IMR-90 (cell line): ENCODE measurements around the gene MDM4. TPM values are rescaled to one million over a fixed set of nuclear protein-coding genes. Genes with fewer than 3 reads are reported as not detected.

Source experiments
- ATAC-seq: fragments of 200-7000 bp; cut with Tn5 transposase; 2 replicates; pipeline ENCODE4 v1.9.1; 2020; ENCODE audit warnings: low read depth, mild to moderate bottlenecking, moderate library complexity
- BruUV-seq: library from RNA; stranded (reverse); fragments of 400-500 nt; replicated peaks from 2 replicates; lab custom pipeline; 2021; lab: Mats Ljungman, UMichigan
- CTCF ChIA-PET: fragments of 300-600 bp; formaldehyde crosslinking; extraction: SDS; loops from one replicate; lab custom pipeline; 2021; ENCODE audit warnings: antibody characterized with exemption; lab: Yijun Ruan, JAX
- POLR2A ChIA-PET: fragments of 300-600 bp; sonication (Branson Sonifier 250); formaldehyde crosslinking; loops from one replicate; lab custom pipeline; 2022; ENCODE audit warnings: antibody characterized with exemption; ENCODE audit not compliant: unreplicated experiment; lab: Charles Lee
- DNase-seq: peaks from one replicate; pipeline ENCODE4 v3.0.0; 2013
- H2AFZ ChIP-seq: replicated peaks from 2 replicates; pipeline ENCODE3; 2013; ENCODE audit warnings: low read length, mild to moderate bottlenecking; ENCODE audit not compliant: poor library complexity
- H2AK5ac ChIP-seq: 2 replicates; pipeline ENCODE4 v1.6.1; 2013; ENCODE audit warnings: low read depth, low read length, inconsistent platforms
- H2AK9ac ChIP-seq: replicated peaks from 2 replicates; pipeline ENCODE3; 2013; ENCODE audit warnings: mild to moderate bottlenecking, low read depth, low read length, moderate library complexity; ENCODE audit not compliant: poor library complexity
- H2BK120ac ChIP-seq: 2 replicates; pipeline ENCODE4 v1.6.1; 2013; ENCODE audit warnings: low read depth, low read length, inconsistent platforms
- H2BK15ac ChIP-seq: 3 replicates; pipeline ENCODE4 v1.6.1; 2013; ENCODE audit warnings: low read depth, low read length, inconsistent platforms
- H2BK20ac ChIP-seq: 2 replicates; pipeline ENCODE4 v1.6.1; 2013; ENCODE audit warnings: low read depth, mild to moderate bottlenecking, inconsistent platforms, low read length, moderate library complexity
- H2BK5ac ChIP-seq: 2 replicates; pipeline ENCODE4 v1.6.1; 2013; ENCODE audit warnings: mild to moderate bottlenecking, low read depth, low read length, inconsistent platforms; ENCODE audit not compliant: poor library complexity, severe bottlenecking
- H3K14ac ChIP-seq: replicated peaks from 2 replicates; pipeline ENCODE4 v1.6.1; 2013; ENCODE audit warnings: low read depth, low read length, inconsistent platforms
- H3K18ac ChIP-seq: 2 replicates; pipeline ENCODE4 v1.6.1; 2013; ENCODE audit warnings: low read depth, low read length, control low read depth
- H3K23ac ChIP-seq: 2 replicates; pipeline ENCODE4 v1.6.1; 2013; ENCODE audit warnings: low read depth, low read length, inconsistent platforms
- H3K27ac ChIP-seq: 2 replicates; pipeline ENCODE4 v1.5.1; 2013; ENCODE audit warnings: mild to moderate bottlenecking, control low read depth, low read length; ENCODE audit not compliant: insufficient read depth
- H3K27me3 ChIP-seq: 2 replicates; pipeline ENCODE4 v1.6.1; 2013; ENCODE audit warnings: low read length; ENCODE audit not compliant: control insufficient read depth, insufficient read depth
- H3K36me3 ChIP-seq: 2 replicates; pipeline ENCODE4 v1.6.1; 2013; ENCODE audit warnings: low read length, mixed read lengths; ENCODE audit not compliant: control insufficient read depth, insufficient read depth
- H3K4ac ChIP-seq: 2 replicates; pipeline ENCODE4 v1.6.1; 2013; ENCODE audit warnings: low read depth, low read length, inconsistent platforms
- H3K4me1 ChIP-seq: 2 replicates; pipeline ENCODE4 v1.6.1; 2013; ENCODE audit warnings: low read length, mixed read lengths; ENCODE audit not compliant: control insufficient read depth, insufficient read depth
- H3K4me2 ChIP-seq: 2 replicates; pipeline ENCODE4 v1.6.1; 2013; ENCODE audit warnings: low read depth, mild to moderate bottlenecking, control low read depth, low read length, moderate library complexity
- H3K4me3 ChIP-seq: 2 replicates; pipeline ENCODE4 v1.5.1; 2013; ENCODE audit warnings: low read depth, mild to moderate bottlenecking, control low read depth, low read length, moderate library complexity; ENCODE audit not compliant: insufficient read depth
- H3K56ac ChIP-seq: 2 replicates; pipeline ENCODE4 v1.6.1; 2013; ENCODE audit warnings: low read length, inconsistent platforms; ENCODE audit not compliant: insufficient read depth; ENCODE audit errors: extremely low read depth
- H3K79me1 ChIP-seq, 2 experiments: 2 replicates each; pipeline ENCODE4 v1.6.1; 2013; ENCODE audit warnings: low read length in 2 of 2, inconsistent platforms in 1 of 2, low read depth in 1 of 2
- H3K9ac ChIP-seq: 2 replicates; pipeline ENCODE4 v1.6.1; 2013; ENCODE audit warnings: low read depth, low read length, control low read depth
- H3K9me1 ChIP-seq: 2 replicates; pipeline ENCODE4 v1.6.1; 2013; ENCODE audit warnings: low read length, inconsistent platforms; ENCODE audit not compliant: insufficient read depth
- H3K9me3 ChIP-seq: 2 replicates; pipeline ENCODE4 v1.6.1; 2013; ENCODE audit warnings: low read length; ENCODE audit not compliant: control insufficient read depth, insufficient read depth
- H4K20me1 ChIP-seq: 2 replicates; pipeline ENCODE4 v1.6.1; 2013; ENCODE audit warnings: low read length, inconsistent platforms; ENCODE audit not compliant: insufficient read depth
- H4K5ac ChIP-seq: 2 replicates; pipeline ENCODE4 v1.6.1; 2013; ENCODE audit warnings: mild to moderate bottlenecking, low read depth, low read length, control low read depth
- H4K8ac ChIP-seq, 2 experiments: 2 replicates each; pipeline ENCODE4 v1.6.1; 2013; ENCODE audit warnings: low read depth in 2 of 2, low read length in 2 of 2, control low read depth in 1 of 2, inconsistent platforms in 1 of 2
- H4K91ac ChIP-seq: 2 replicates; pipeline ENCODE4 v1.6.1; 2013; ENCODE audit warnings: low read depth, low read length, inconsistent platforms; ENCODE audit not compliant: insufficient read depth
- BHLHE40 ChIP-seq: fragments of 150-350 bp; IDR thresholded peaks from 2 replicates; pipeline ENCODE4 v1.6.1; 2016; ENCODE audit warnings: mild to moderate bottlenecking, low read depth, low read length
- CEBPB ChIP-seq: IDR thresholded peaks from 2 replicates; pipeline ENCODE4 v1.6.1; 2012; ENCODE audit warnings: low read depth, low read length, improper control_type of control experiment
- CHD1 ChIP-seq: IDR thresholded peaks from 2 replicates; pipeline ENCODE4 v1.6.1; 2012; ENCODE audit warnings: low read depth, low read length, improper control_type of control experiment
- FOS ChIP-seq: fragments of 150-350 bp; IDR thresholded peaks from 2 replicates; pipeline ENCODE4 v1.6.1; 2016; ENCODE audit warnings: low read depth, low read length
- MAFK ChIP-seq: IDR thresholded peaks from 2 replicates; pipeline ENCODE4 v1.6.1; 2012; ENCODE audit warnings: low read depth, low read length, improper control_type of control experiment
- MAZ ChIP-seq: IDR thresholded peaks from 2 replicates; pipeline ENCODE4 v1.6.1; 2012; ENCODE audit warnings: low read depth, mild to moderate bottlenecking, low read length, improper control_type of control experiment, moderate library complexity, borderline replicate concordance
- MXI1 ChIP-seq: IDR thresholded peaks from 2 replicates; pipeline ENCODE4 v1.6.1; 2012; ENCODE audit warnings: low read depth, mild to moderate bottlenecking, low read length, moderate library complexity, borderline replicate concordance
- POLR2A ChIP-seq: IDR thresholded peaks from 2 replicates; pipeline ENCODE4 v1.6.1; 2012; ENCODE audit warnings: mild to moderate bottlenecking, low read depth, low read length
- RFX5 ChIP-seq: IDR thresholded peaks from 2 replicates; pipeline ENCODE4 v1.8.0; 2012; ENCODE audit warnings: low read depth, mild to moderate bottlenecking, low read length, moderate library complexity
- WGBS, 2 experiments: methylation state at CpG; one replicate each; pipeline versions ENCODE4 v1.1.5 to v1.1.7; 2013; ENCODE audit warnings: missing lambda C conversion rate in 2 of 2; ENCODE audit not compliant: insufficient read length in 1 of 2; ENCODE audit errors: extremely low coverage in 2 of 2; 5-methylcytosine and 5-hydroxymethylcytosine counted together
- dilution Hi-C: fragments of 300-500 bp; cut with HindIII; formaldehyde crosslinking; loops from one replicate; pipeline ENCODE4 v1.14.3; 2018; ENCODE audit warnings: low sequenced_read_pairs; ENCODE audit not compliant: unreplicated experiment
- in situ Hi-C: fragments of 300-500 bp; cut with MboI; formaldehyde crosslinking; loops from 3 replicates; pipeline ENCODE4 v1.14.3; 2019; ENCODE audit warnings: low sequenced_read_pairs, inconsistent platforms, mixed read lengths
- intact Hi-C: fragments of 100-400 bp; cut with micrococcal nuclease; formaldehyde crosslinking; loops from 2 replicates; pipeline ENCODE4 v1.10.0; 2022
- polyA plus RNA-seq, 3 experiments: library from polyadenylated mRNA; depleted of rRNA; stranded (reverse); fragments of >200 nt; gene quantifications; 2 replicates each; pipeline ENCODE4 v1.2.3, GENCODE V29; 2012; ENCODE audit warnings: low replicate concordance in 1 of 3
- total RNA-seq: library from RNA; depleted of rRNA; stranded (reverse); fragments of >200 nt; gene quantifications from 2 replicates; pipeline ENCODE4 v1.2.3, GENCODE V29; 2012
- TF ChIP-seq, protein P1 (sequence below): fragments of 150-350 bp; IDR thresholded peaks from 2 replicates; pipeline ENCODE4 v1.6.1; 2017; ENCODE audit warnings: mild to moderate bottlenecking, antibody characterized with exemption, low read length, low read depth
- TF ChIP-seq, protein P2 (sequence below): fragments of 150-350 bp; IDR thresholded peaks from 2 replicates; pipeline ENCODE4 v1.6.1; 2016; ENCODE audit warnings: low read depth, mild to moderate bottlenecking, low read length, moderate library complexity, borderline replicate concordance
- TF ChIP-seq, protein P3 (sequence below): conservative IDR thresholded peaks from 2 replicates; pipeline ENCODE4 v1.5.1; 2012; ENCODE audit warnings: mild to moderate bottlenecking, low read depth, low read length, improper control_type of control experiment

MDM4 gene
- total and polyA plus RNA-seq, 2 of the 4 experiments (the other 2 are of a cell fraction): 7.4 to 20.1 TPM

DNA sequence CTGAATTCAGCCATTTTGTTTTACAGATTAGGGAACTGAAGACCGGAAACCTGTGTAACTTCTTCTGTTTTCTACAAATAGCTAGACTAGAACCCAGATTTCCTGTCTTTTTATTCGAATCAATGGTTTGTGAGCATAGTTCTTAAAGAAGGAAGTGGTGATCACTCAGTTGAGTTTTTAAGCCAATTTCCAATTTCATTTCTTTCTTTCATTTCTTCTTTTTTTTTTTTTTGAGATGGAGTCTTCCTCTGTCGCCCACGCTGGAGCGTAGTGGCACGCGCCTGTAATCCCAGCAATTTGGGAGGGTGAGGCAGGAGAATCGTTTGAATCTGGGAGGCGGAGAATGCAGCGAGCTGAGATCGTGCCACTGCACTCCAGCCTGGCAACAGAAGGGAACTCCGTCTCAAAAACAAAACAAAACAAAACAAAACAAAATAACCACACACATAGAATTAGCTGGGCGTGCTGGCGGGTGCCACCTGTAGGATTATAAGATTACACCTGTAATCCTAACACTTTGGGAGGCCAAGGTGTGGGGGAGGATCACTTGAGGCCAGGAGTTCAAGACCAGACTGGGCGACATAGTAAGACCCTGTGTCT lies 3.0 kb upstream of the MDM4 start:
- no peak overlapping the region for H2BK120ac ChIP-seq
- H4K91ac ChIP-seq: no peak overlapping the region
- 0 out of 2 replicates have a peak, but pooled peaks cover 4% of the 10 kb centered on the region for H4K20me1 ChIP-seq
- no peaks in the 10 kb centered on the region for H3K9me3 ChIP-seq
- no peak overlapping the region for H3K4me3 ChIP-seq
- H3K79me1 ChIP-seq: peaks cover 13 to 21% of the 10 kb centered on the region in 2 experiments; a peak in 3 of 4 replicates
- H3K18ac ChIP-seq: no peak overlapping the region
- no peak overlapping the region for H3K14ac ChIP-seq
- no peak overlapping the region for H3K56ac ChIP-seq
- WGBS, 2 experiments: no CpG with 5 or more reads among the region's 15 CpGs
- H3K36me3 ChIP-seq: peaks cover 2% of the 10 kb centered on the region; the same call in 1 of the 2 replicates
- no peak overlapping the region for H3K9ac ChIP-seq
- no peak for TF ChIP-seq MAZ
- no peak for TF ChIP-seq POLR2A
- TF ChIP-seq, protein P1, sequence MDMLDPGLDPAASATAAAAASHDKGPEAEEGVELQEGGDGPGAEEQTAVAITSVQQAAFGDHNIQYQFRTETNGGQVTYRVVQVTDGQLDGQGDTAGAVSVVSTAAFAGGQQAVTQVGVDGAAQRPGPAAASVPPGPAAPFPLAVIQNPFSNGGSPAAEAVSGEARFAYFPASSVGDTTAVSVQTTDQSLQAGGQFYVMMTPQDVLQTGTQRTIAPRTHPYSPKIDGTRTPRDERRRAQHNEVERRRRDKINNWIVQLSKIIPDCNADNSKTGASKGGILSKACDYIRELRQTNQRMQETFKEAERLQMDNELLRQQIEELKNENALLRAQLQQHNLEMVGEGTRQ: no peak
- TF ChIP-seq CHD1: no peak
- TF ChIP-seq, protein P2, sequence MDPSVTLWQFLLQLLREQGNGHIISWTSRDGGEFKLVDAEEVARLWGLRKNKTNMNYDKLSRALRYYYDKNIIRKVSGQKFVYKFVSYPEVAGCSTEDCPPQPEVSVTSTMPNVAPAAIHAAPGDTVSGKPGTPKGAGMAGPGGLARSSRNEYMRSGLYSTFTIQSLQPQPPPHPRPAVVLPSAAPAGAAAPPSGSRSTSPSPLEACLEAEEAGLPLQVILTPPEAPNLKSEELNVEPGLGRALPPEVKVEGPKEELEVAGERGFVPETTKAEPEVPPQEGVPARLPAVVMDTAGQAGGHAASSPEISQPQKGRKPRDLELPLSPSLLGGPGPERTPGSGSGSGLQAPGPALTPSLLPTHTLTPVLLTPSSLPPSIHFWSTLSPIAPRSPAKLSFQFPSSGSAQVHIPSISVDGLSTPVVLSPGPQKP: no peak
- TF ChIP-seq, protein P3, sequence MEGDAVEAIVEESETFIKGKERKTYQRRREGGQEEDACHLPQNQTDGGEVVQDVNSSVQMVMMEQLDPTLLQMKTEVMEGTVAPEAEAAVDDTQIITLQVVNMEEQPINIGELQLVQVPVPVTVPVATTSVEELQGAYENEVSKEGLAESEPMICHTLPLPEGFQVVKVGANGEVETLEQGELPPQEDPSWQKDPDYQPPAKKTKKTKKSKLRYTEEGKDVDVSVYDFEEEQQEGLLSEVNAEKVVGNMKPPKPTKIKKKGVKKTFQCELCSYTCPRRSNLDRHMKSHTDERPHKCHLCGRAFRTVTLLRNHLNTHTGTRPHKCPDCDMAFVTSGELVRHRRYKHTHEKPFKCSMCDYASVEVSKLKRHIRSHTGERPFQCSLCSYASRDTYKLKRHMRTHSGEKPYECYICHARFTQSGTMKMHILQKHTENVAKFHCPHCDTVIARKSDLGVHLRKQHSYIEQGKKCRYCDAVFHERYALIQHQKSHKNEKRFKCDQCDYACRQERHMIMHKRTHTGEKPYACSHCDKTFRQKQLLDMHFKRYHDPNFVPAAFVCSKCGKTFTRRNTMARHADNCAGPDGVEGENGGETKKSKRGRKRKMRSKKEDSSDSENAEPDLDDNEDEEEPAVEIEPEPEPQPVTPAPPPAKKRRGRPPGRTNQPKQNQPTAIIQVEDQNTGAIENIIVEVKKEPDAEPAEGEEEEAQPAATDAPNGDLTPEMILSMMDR: no peak
- TF ChIP-seq MAFK: no peak
- TF ChIP-seq CEBPB: no peak
- no peak for TF ChIP-seq FOS
- no peak for TF ChIP-seq MXI1
- TF ChIP-seq BHLHE40: no peak
- TF ChIP-seq RFX5: no peak
- H2BK5ac ChIP-seq: no peak overlapping the region
- DNase-seq: no peak
- H3K9me1 ChIP-seq: no peaks in the 10 kb centered on the region; the same call in 1 of the 2 replicates
- no peak overlapping the region for H3K23ac ChIP-seq
- no peak overlapping the region for H3K27ac ChIP-seq
- ATAC-seq: no peak
- BruUV-seq: no TSS peak
- H2BK15ac ChIP-seq: no peak overlapping the region
- ChIA-PET CTCF (interaction anchor here (0.6 to 0.7 kb wide), 2 partner anchors 46 to 67 kb away, joined by 3 to 6 read pairs; no protein-coding TSS in a partner anchor), POLR2A (interaction anchor here (0.7 kb wide), 1 partner anchor 163 kb away, joined by 11 read pairs; no protein-coding TSS in a partner anchor)
- no peaks in the 10 kb centered on the region for H3K27me3 ChIP-seq
- H4K8ac ChIP-seq: no peak overlapping the region
- intact Hi-C loops (no loop called here), dilution Hi-C loops (no loop called here), in situ Hi-C loops (no loop called here)
- H2AFZ ChIP-seq: no peak overlapping the region
- H4K5ac ChIP-seq: no peak overlapping the region
- no peak overlapping the region for H3K4me2 ChIP-seq
- no peak overlapping the region for H2BK20ac ChIP-seq
- no peak overlapping the region for H2AK5ac ChIP-seq
- no peak overlapping the region for H3K4ac ChIP-seq
- H2AK9ac ChIP-seq: no peak overlapping the region
- peaks cover 2% of the 10 kb centered on the region; the same call in 1 of the 2 replicates for H3K4me1 ChIP-seq
